HCT116 (cell line): ENCODE data around the gene STARD8. TPM values are rescaled to one million over a fixed set of nuclear protein-coding genes. Genes with fewer than 3 reads are reported as not detected.

Source experiments
- ATAC-seq: fragments of 200-7000 bp; cut with Tn5 transposase; 2 replicates; pipeline ENCODE4 v1.9.1; 2020; ENCODE audit warnings: mild to moderate bottlenecking, moderate library complexity
- BruUV-seq: library from RNA; stranded (reverse); fragments of 400-500 nt; replicated peaks from 2 replicates; lab custom pipeline; 2021; lab: Mats Ljungman, UMichigan
- CTCF ChIA-PET: fragments of 300-600 bp; sonication (Branson Sonifier 250); formaldehyde crosslinking; loops from one replicate; lab custom pipeline; 2021; ENCODE audit warnings: antibody characterized with exemption; lab: Charles Lee
- POLR2A ChIA-PET: fragments of 300-600, 350-600 bp; sonication (Branson Sonifier 250); formaldehyde crosslinking; loops from one replicate; lab custom pipeline; 2021; ENCODE audit warnings: antibody characterized with exemption; lab: Charles Lee
- RAD21 ChIA-PET, 2 experiments: fragments of 300-600 bp; sonication (Branson Sonifier 250); formaldehyde crosslinking; loops; one replicate each; lab custom pipeline; 2023; ENCODE audit warnings: low total read pairs in 2 of 2; ENCODE audit not compliant: uncharacterized antibody in 2 of 2, unreplicated experiment in 2 of 2, low non-redundant PET in 1 of 2; lab: Charles Lee
- DNase-seq: peaks from one replicate; pipeline ENCODE4 v3.0.0-alpha.2; 2010; ENCODE audit warnings: low read depth, low spot score
- H2AFZ ChIP-seq: fragments of 200-600 bp; shearing (Covaris generic), sonication (generic); 2 replicates; pipeline ENCODE4 v1.6.1; 2017; ENCODE audit warnings: low read depth, mixed run types, mixed read lengths, antibody characterized with exemption, low read length; ENCODE audit not compliant: poor library complexity, severe bottlenecking
- H3K27ac ChIP-seq: 2 replicates; pipeline ENCODE4 v1.5.1; 2012; ENCODE audit warnings: low read depth, low read length
- H3K27me3 ChIP-seq: fragments of 200-600 bp; sonication (generic); 2 replicates; pipeline ENCODE4 v1.6.1; 2016; ENCODE audit warnings: mixed run types, low read length, mixed read lengths; ENCODE audit not compliant: insufficient read depth
- H3K36me3 ChIP-seq, 2 experiments: fragments of 200-500 bp in 1 of 2; fragments of 200-600 bp in 1 of 2; sonication (Bioruptor generic) in 1 of 2; sonication (generic) in 1 of 2; 2 replicates each; pipeline versions ENCODE4 v1.5.1 to v1.6.1; 2014 to 2016; ENCODE audit warnings: low read length in 2 of 2, inconsistent platforms in 1 of 2, mixed read lengths in 1 of 2, mixed run types in 1 of 2; ENCODE audit not compliant: insufficient read depth in 2 of 2, control insufficient read depth in 1 of 2
- H3K4me1 ChIP-seq, 2 experiments: fragments of 200-600 bp in 1 of 2; sonication (generic) in 1 of 2; 2 replicates each; pipeline versions ENCODE4 v1.5.1 to v1.6.1; 2012 to 2017; ENCODE audit warnings: low read length in 2 of 2, inconsistent platforms in 1 of 2, mild to moderate bottlenecking in 1 of 2, mixed read lengths in 1 of 2, mixed run types in 1 of 2, moderate library complexity in 1 of 2; ENCODE audit not compliant: insufficient read depth in 2 of 2, control insufficient read depth in 1 of 2
- H3K4me2 ChIP-seq: fragments of 200-600 bp; sonication (generic); 2 replicates; pipeline ENCODE4 v1.6.1; 2017; ENCODE audit warnings: mixed run types, low read length, mixed read lengths
- H3K4me3 ChIP-seq, 2 experiments: fragments of 200-600 bp in 1 of 2; sonication (generic) in 1 of 2; replicated peaks in 1 of 2; 2 replicates each; pipeline ENCODE4 v1.5.1; 2011 to 2016; ENCODE audit warnings: low read length in 2 of 2, control low read depth in 1 of 2, low read depth in 1 of 2, mild to moderate bottlenecking in 1 of 2, mixed read lengths in 1 of 2, mixed run types in 1 of 2
- H3K79me2 ChIP-seq: fragments of 200-600 bp; sonication (generic); 2 replicates; pipeline ENCODE4 v1.6.1; 2017; ENCODE audit warnings: mild to moderate bottlenecking, mixed run types, low read length, moderate library complexity, mixed read lengths; ENCODE audit not compliant: insufficient read depth
- H3K9ac ChIP-seq: fragments of 200-600 bp; sonication (generic); 2 replicates; pipeline ENCODE4 v1.6.1; 2016; ENCODE audit warnings: low read length, mixed read lengths
- H3K9me2 ChIP-seq: fragments of 200-600 bp; sonication (generic), shearing (Covaris generic); 2 replicates; pipeline ENCODE4 v1.6.1; 2017; ENCODE audit warnings: mixed run types, mild to moderate bottlenecking, moderate library complexity; ENCODE audit not compliant: insufficient read depth
- H3K9me3 ChIP-seq, 2 experiments: fragments of 200-500 bp in 1 of 2; fragments of 200-600 bp in 1 of 2; sonication (Bioruptor generic) in 1 of 2; sonication (generic) in 1 of 2; 2 replicates each; pipeline ENCODE4 v1.6.1; 2014 to 2017; ENCODE audit warnings: low read length in 2 of 2, mixed read lengths in 2 of 2, inconsistent platforms in 1 of 2, low read depth in 1 of 2, mild to moderate bottlenecking in 1 of 2, mixed run types in 1 of 2, moderate library complexity in 1 of 2; ENCODE audit not compliant: control insufficient read depth in 1 of 2, insufficient read depth in 1 of 2
- H4K20me1 ChIP-seq: fragments of 200-600 bp; sonication (generic), shearing (Covaris generic); 2 replicates; pipeline ENCODE4 v1.6.1; 2017; ENCODE audit warnings: mixed run types, mild to moderate bottlenecking, moderate library complexity; ENCODE audit not compliant: insufficient read depth
- ATF3 ChIP-seq: IDR thresholded peaks from 2 replicates; pipeline ENCODE4 v1.6.1; 2012
- CBX3 ChIP-seq: IDR thresholded peaks from 2 replicates; pipeline ENCODE4 v1.6.1; 2012; ENCODE audit warnings: low read depth
- EZH2 ChIP-seq: fragments of 200-600 bp; sonication (generic); IDR thresholded peaks from 2 replicates; pipeline ENCODE4 v1.6.1; 2017; ENCODE audit warnings: antibody characterized with exemption, mixed run types
- POLR2AphosphoS5 ChIP-seq: IDR thresholded peaks from 2 replicates; pipeline ENCODE4 v1.6.1; 2011; ENCODE audit warnings: mild to moderate bottlenecking, low read depth, low read length, moderate library complexity
- REST ChIP-seq: IDR thresholded peaks from 2 replicates; pipeline ENCODE4 v1.6.1; 2012; ENCODE audit warnings: low read depth
- SIN3A ChIP-seq: IDR thresholded peaks from 2 replicates; pipeline ENCODE4 v1.6.1; 2012; ENCODE audit warnings: low read depth
- SP1 ChIP-seq: IDR thresholded peaks from 2 replicates; pipeline ENCODE4 v1.6.1; 2012; ENCODE audit warnings: low read depth
- SRF ChIP-seq: IDR thresholded peaks from 2 replicates; pipeline ENCODE4 v1.6.1; 2012; ENCODE audit warnings: low read depth
- ZFX ChIP-seq: fragments of 450-650 bp; IDR thresholded peaks from 2 replicates; pipeline ENCODE4 v1.6.1; 2017
- ZNF274 ChIP-seq: fragments of 200-500 bp; sonication (Bioruptor generic); IDR thresholded peaks from 2 replicates; pipeline ENCODE4 v1.6.1; 2014; ENCODE audit warnings: mild to moderate bottlenecking, low read depth, low read length, inconsistent platforms
- intact Hi-C: fragments of 100-400 bp; cut with micrococcal nuclease; formaldehyde crosslinking; loops from 2 replicates; pipeline ENCODE4 v1.10.0; 2022
- total RNA-seq: library from RNA; stranded (reverse); gene quantifications from one replicate; pipeline ENCODE4 v1.2.1, GENCODE V29; 2021; ENCODE audit not compliant: unreplicated experiment

Gene STARD8
- total RNA-seq, 1 experiment from 2014 or later = 5.4 TPM

GRCh38 chrX:68644861-68645260 is 2.6 kb upstream of the STARD8 start:
- Histone ChIP-seq H2AFZ (no peak overlapping the region), H3K9me2 (no peaks in the 10 kb centered on the region), H3K27me3 (no peaks in the 10 kb centered on the region), H3K9me3 (no peaks in the 10 kb centered on the region), H3K9ac (no peak overlapping the region), H3K4me3 (no peak overlapping the region), H3K27ac (no peak overlapping the region), H3K4me2 (no peak overlapping the region), H3K4me1 (peaks cover 7 to 25% of the 10 kb centered on the region in 2 experiments), H3K79me2 (no peaks in the 10 kb centered on the region), H3K36me3 (no peaks in the 10 kb centered on the region), H4K20me1 (no peaks in the 10 kb centered on the region)
- ChIA-PET CTCF (no interaction called here), POLR2A (no interaction called here), RAD21 (no interaction called here)
- DNase-seq (no peak), ATAC-seq (no peak)
- no TSS peak for BruUV-seq
- TF ChIP-seq REST = no peak
- no peak for TF ChIP-seq SP1
- TF ChIP-seq SIN3A = no peak
- TF ChIP-seq POLR2AphosphoS5 = no peak
- no peak for TF ChIP-seq EZH2
- no peak for TF ChIP-seq CBX3
- TF ChIP-seq ZFX = no peak
- TF ChIP-seq ATF3 = no peak
- TF ChIP-seq SRF = no peak
- TF ChIP-seq ZNF274 = no peak
- intact Hi-C loops = no loop called here
